Fibroblast of lung (primary cell): Measurements from ENCODE around the gene MRPS18A. TPM values are rescaled to one million over a fixed set of nuclear protein-coding genes. Genes with fewer than 3 reads are reported as not detected.
A peak's percentile ranks its signal among the peaks of the same experiment; 100 is the strongest.

Experiments
- DNase-seq, 2 donors: peaks; one replicate each; pipeline versions ENCODE4 v3.0.0 to v3.0.0-alpha.2; 2010; ENCODE audit warnings: low read depth in 2 of 2
- H2AFZ ChIP-seq: 2 replicates; pipeline ENCODE4 v1.5.1; 2012; ENCODE audit warnings: low read length, control low read depth, inconsistent platforms
- H3K27ac ChIP-seq: 2 replicates; pipeline ENCODE4 v1.5.1; 2011; ENCODE audit warnings: low read length, control low read depth; ENCODE audit not compliant: insufficient read depth
- H3K27me3 ChIP-seq: 2 replicates; pipeline ENCODE4 v1.5.1; 2011; ENCODE audit warnings: mild to moderate bottlenecking, low read length; ENCODE audit not compliant: control insufficient read depth, insufficient read depth
- H3K36me3 ChIP-seq: 2 replicates; pipeline ENCODE4 v1.5.1; 2011; ENCODE audit warnings: low read length; ENCODE audit not compliant: control insufficient read depth, insufficient read depth
- H3K4me1 ChIP-seq: 2 replicates; pipeline ENCODE4 v1.5.1; 2011; ENCODE audit warnings: low read length; ENCODE audit not compliant: control insufficient read depth, insufficient read depth; ENCODE audit errors: extremely low read depth
- H3K4me2 ChIP-seq: 2 replicates; pipeline ENCODE4 v1.5.1; 2011; ENCODE audit warnings: low read length, control low read depth; ENCODE audit not compliant: insufficient read depth; ENCODE audit errors: extremely low read depth
- H3K4me3 ChIP-seq, 4 experiments: fragments of 200-600 bp in 1 of 4; sonication (generic) in 1 of 4; replicated peaks in 1 of 4; 2 replicates each; pipeline ENCODE4 v1.5.1; 2011 to 2016; ENCODE audit warnings: low read length in 4 of 4, low read depth in 3 of 4, mild to moderate bottlenecking in 3 of 4, control low read depth in 2 of 4, inconsistent platforms in 1 of 4, mixed read lengths in 1 of 4; ENCODE audit not compliant: insufficient read depth in 1 of 4; ENCODE audit errors: control extremely low read depth in 1 of 4
- H3K79me2 ChIP-seq: 2 replicates; pipeline ENCODE4 v1.5.1; 2012; ENCODE audit warnings: mild to moderate bottlenecking, low read length, inconsistent platforms; ENCODE audit not compliant: control insufficient read depth, insufficient read depth
- H3K9ac ChIP-seq: 2 replicates; pipeline ENCODE4 v1.5.1; 2011; ENCODE audit warnings: mild to moderate bottlenecking, low read length, control low read depth; ENCODE audit not compliant: insufficient read depth
- H3K9me3 ChIP-seq: 2 replicates; pipeline ENCODE4 v1.5.1; 2012; ENCODE audit warnings: low read depth, low read length; ENCODE audit not compliant: control insufficient read depth, insufficient read depth
- H4K20me1 ChIP-seq: 2 replicates; pipeline ENCODE4 v1.5.1; 2011; ENCODE audit warnings: low read length; ENCODE audit not compliant: control insufficient read depth, insufficient read depth; ENCODE audit errors: extremely low read depth
- CTCF ChIP-seq, 2 donors: IDR thresholded peaks in 1 of 2; conservative IDR thresholded peaks in 1 of 2; 1 replicate in 1 of 2; 2 replicates in 1 of 2; pipeline ENCODE4 v1.5.1; 2011 to 2012; ENCODE audit warnings: low read length in 2 of 2, control low read depth in 1 of 2, inconsistent platforms in 1 of 2, low read depth in 1 of 2, mild to moderate bottlenecking in 1 of 2
- EZH2 ChIP-seq: IDR thresholded peaks from 2 replicates; pipeline ENCODE4 v1.5.1; 2012; ENCODE audit warnings: low read length, control low read depth, mild to moderate bottlenecking; ENCODE audit errors: missing control alignments
- polyA plus RNA-seq, 2 donors: library from polyadenylated mRNA; depleted of rRNA in 1 of 2; stranded (reverse) in 1 of 2; unstranded in 1 of 2; fragments of >200 nt; gene quantifications; 2 replicates each; pipeline ENCODE4 v1.2.1, GENCODE V29; 2011 to 2012; ENCODE audit warnings: missing spikeins in 1 of 2
- total RNA-seq: library from RNA; depleted of rRNA; stranded (reverse); fragments of >200 nt; gene quantifications from 2 replicates; pipeline ENCODE4 v1.2.1, GENCODE V29; 2014

Gene MRPS18A
- total and polyA plus RNA-seq, 2 donors (not counting 1 experiment from before 2014, with no cell fraction given) = 31.8 to 42.1 TPM

- peaks cover 2% of the 10 kb centered on the region for H3K4me1 ChIP-seq
- H3K9ac ChIP-seq = no peak overlapping the region
- no peaks in the 10 kb centered on the region for H3K27me3 ChIP-seq
- H3K4me2 ChIP-seq = no peak overlapping the region
- no peak overlapping the region for H2AFZ ChIP-seq
- TF ChIP-seq CTCF (conservative IDR thresholded peaks at IDR 0.05 in 1 of 2, IDR thresholded peaks at IDR 0.05 in 1 of 2; ENCODE audit: low read depth in 1 of 2, low read length in 2 of 2) = no peak
- TF ChIP-seq EZH2 = no peak
- no peak overlapping the region for H3K27ac ChIP-seq
- no peak for DNase-seq
- no peaks in the 10 kb centered on the region for H4K20me1 ChIP-seq
- peaks cover 28% of the 10 kb centered on the region for H3K79me2 ChIP-seq
- no peak overlapping the region for H3K4me3 ChIP-seq
- no peaks in the 10 kb centered on the region for H3K9me3 ChIP-seq
- peaks cover 8% of the 10 kb centered on the region for H3K36me3 ChIP-seq
Observed at GRCh38 chr6:43639984-43640800, 47.4 kb downstream of the MRPS18A start.

GRCh38 chr6:43636308-43636659 lies 51.3 kb downstream of the MRPS18A start:
- Histone ChIP-seq H3K36me3 (peaks cover 6% of the 10 kb centered on the region), H3K4me2 (peak overlapping the region; percentile 97), H2AFZ (no peak overlapping the region), H3K4me1 (peaks cover 2% of the 10 kb centered on the region), H3K4me3 (peak overlapping the region; percentile 31 to 94 (median 58)), H3K27me3 (no peaks in the 10 kb centered on the region), H3K9ac (peak overlapping the region; percentile 64), H3K27ac (peak overlapping the region; percentile 37), H3K79me2 (peaks cover 28% of the 10 kb centered on the region), H3K9me3 (no peaks in the 10 kb centered on the region), H4K20me1 (no peaks in the 10 kb centered on the region)
- DNase-seq = peak; percentile 10 to 22
- TF ChIP-seq CTCF (conservative IDR thresholded peaks at IDR 0.05 in 1 of 2, IDR thresholded peaks at IDR 0.05 in 1 of 2; ENCODE audit: low read depth in 1 of 2, low read length in 2 of 2) (no peak), EZH2 (no peak)

GRCh38 chr6:43635387-43636307 lies 51.9 kb downstream of the MRPS18A start, which contains the start of gene MAD2L1BP:
MAD2L1BP (plus strand) TSS chr6:43635840; CDS start chr6:43635876, 36 bp downstream.
- TF ChIP-seq CTCF (conservative IDR thresholded peaks at IDR 0.05 in 1 of 2, IDR thresholded peaks at IDR 0.05 in 1 of 2; ENCODE audit: low read depth in 1 of 2, low read length in 2 of 2) = no peak
- TF ChIP-seq EZH2 = no peak
- peak within 1 kb of the TSS; percentile 64 for H3K9ac ChIP-seq
- H3K4me3 ChIP-seq = peak within 1 kb of the TSS; percentile 31 to 94 (median 58)
- peaks cover 6% of the 10 kb centered on the region for H3K36me3 ChIP-seq
- H3K9me3 ChIP-seq = no peaks in the 10 kb centered on the region
- H3K27ac ChIP-seq = peak within 1 kb of the TSS; percentile 37
- H4K20me1 ChIP-seq = no peaks in the 10 kb centered on the region
- H3K27me3 ChIP-seq = no peaks in the 10 kb centered on the region
- H3K79me2 ChIP-seq = peaks cover 28% of the 10 kb centered on the region
- peak within 1 kb of the TSS; percentile 83 for H2AFZ ChIP-seq
- DNase-seq = peak; percentile 63
- peaks cover 4% of the 10 kb centered on the region for H3K4me1 ChIP-seq
- peak within 1 kb of the TSS; percentile 97 for H3K4me2 ChIP-seq
